Tibial nerve (tissue), 4 donors: ENCODE results near the gene ITCH. TPM values are rescaled to one million over a fixed set of nuclear protein-coding genes. Genes with fewer than 3 reads are reported as not detected.
"Not testable (repeated sequence)": the region's sequence is repeated elsewhere in the genome, so short reads cannot be mapped to it uniquely, and the experiment has no call there.

Experiments used
- DNase-seq, 2 donors: peaks; one replicate each; pipeline ENCODE4 v3.0.0-alpha.2; 2019; ENCODE audit warnings: low spot score in 2 of 2
- H3K27ac ChIP-seq, 4 donors: fragments of 200-600 bp; sonication (generic) in 3 of 4; one replicate each; pipeline ENCODE4 v1.5.1; 2017 to 2019; ENCODE audit warnings: mild to moderate bottlenecking in 1 of 4
- H3K27me3 ChIP-seq, 2 donors: fragments of 200-600 bp; sonication (generic) in 1 of 2; one replicate each; pipeline versions ENCODE4 v1.5.1 to v1.6.0; 2017 to 2019
- H3K36me3 ChIP-seq, 3 donors: fragments of 200-600 bp; sonication (generic); one replicate each; pipeline ENCODE4 v1.5.1; 2018 to 2019
- H3K4me1 ChIP-seq, 4 donors: fragments of 200-600 bp; sonication (generic) in 3 of 4; one replicate each; pipeline ENCODE4 v1.5.1; 2017 to 2019
- H3K4me3 ChIP-seq, 4 donors: fragments of 200-600 bp; sonication (generic) in 3 of 4; one replicate each; pipeline ENCODE4 v1.5.1; 2017 to 2019; ENCODE audit warnings: mild to moderate bottlenecking in 1 of 4, moderate library complexity in 1 of 4
- H3K9me3 ChIP-seq, 4 donors: fragments of 200-600 bp; sonication (generic) in 3 of 4; one replicate each; pipeline ENCODE4 v1.5.1; 2017 to 2019
- EP300 ChIP-seq, 2 donors: sonication (generic); formaldehyde crosslinking; IDR thresholded peaks; one replicate each; pipeline ENCODE4 v1.6.1; 2017; ENCODE audit warnings: antibody characterized with exemption in 2 of 2, mild to moderate bottlenecking in 1 of 2
- POLR2A ChIP-seq, 2 donors: fragments of 450-650 bp; IDR thresholded peaks; one replicate each; pipeline ENCODE4 v1.6.1; 2017; ENCODE audit warnings: antibody characterized with exemption in 2 of 2, mild to moderate bottlenecking in 2 of 2, moderate library complexity in 2 of 2
- WGBS, 2 donors: methylation state at CpG; one replicate each; pipeline ENCODE4 v1.1.5; 2018; 5-methylcytosine and 5-hydroxymethylcytosine counted together
- total RNA-seq, 4 donors: library from RNA; depleted of rRNA; stranded (reverse); fragments of >200 nt; gene quantifications; one replicate each; pipeline ENCODE4 v1.1.0, GENCODE V29; 2016
- TF ChIP-seq, protein P1 (sequence below), 5 experiments: fragments of 200-600 bp in 3 of 5; fragments of 450-650 bp in 2 of 5; sonication (generic) in 3 of 5; IDR thresholded peaks; one replicate each; pipeline ENCODE4 v1.5.1; 2016 to 2019; ENCODE audit warnings: antibody characterized with exemption in 5 of 5, mild to moderate bottlenecking in 3 of 5, moderate library complexity in 2 of 5

Gene ITCH
- total RNA-seq, 4 donors from 2014 or later: 48.4 to 85.4 (median 62.8) TPM

DNA sequence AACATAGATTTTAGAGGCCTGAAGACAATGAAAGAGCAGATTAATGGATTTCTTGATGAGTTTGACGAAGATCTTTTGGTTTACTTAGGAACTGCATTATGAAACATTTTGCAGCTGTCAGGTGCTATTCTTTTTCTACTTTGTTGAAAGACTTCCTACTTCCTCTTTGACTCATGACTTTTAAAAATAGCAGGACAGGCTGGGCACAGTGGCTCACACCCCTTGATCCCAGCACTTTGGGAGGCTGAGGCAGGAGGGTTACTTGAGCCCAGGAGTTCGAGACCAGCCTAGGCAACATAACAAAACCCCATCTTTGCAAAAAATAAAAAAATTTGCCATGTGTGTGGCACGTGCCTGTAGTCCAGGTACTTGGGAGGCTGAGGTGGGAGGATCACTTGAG lies 52.0 kb downstream of the ITCH start:
- H3K36me3 ChIP-seq: peaks cover 0 to 67% (median 0%) of the 10 kb centered on the region in 3 donors
- 87 to 88% methylated on average over 3 of the region's 3 CpGs for WGBS, 2 donors
- no peak overlapping the region for H3K4me3 ChIP-seq
- H3K9me3 ChIP-seq: no peaks in the 10 kb centered on the region
- H3K27ac ChIP-seq: peak overlapping the region in 2 of 4 donors; percentile 8 to 11
- TF ChIP-seq EP300 (IDR thresholded peaks at IDR 0.05): no peak
- TF ChIP-seq, protein P1, sequence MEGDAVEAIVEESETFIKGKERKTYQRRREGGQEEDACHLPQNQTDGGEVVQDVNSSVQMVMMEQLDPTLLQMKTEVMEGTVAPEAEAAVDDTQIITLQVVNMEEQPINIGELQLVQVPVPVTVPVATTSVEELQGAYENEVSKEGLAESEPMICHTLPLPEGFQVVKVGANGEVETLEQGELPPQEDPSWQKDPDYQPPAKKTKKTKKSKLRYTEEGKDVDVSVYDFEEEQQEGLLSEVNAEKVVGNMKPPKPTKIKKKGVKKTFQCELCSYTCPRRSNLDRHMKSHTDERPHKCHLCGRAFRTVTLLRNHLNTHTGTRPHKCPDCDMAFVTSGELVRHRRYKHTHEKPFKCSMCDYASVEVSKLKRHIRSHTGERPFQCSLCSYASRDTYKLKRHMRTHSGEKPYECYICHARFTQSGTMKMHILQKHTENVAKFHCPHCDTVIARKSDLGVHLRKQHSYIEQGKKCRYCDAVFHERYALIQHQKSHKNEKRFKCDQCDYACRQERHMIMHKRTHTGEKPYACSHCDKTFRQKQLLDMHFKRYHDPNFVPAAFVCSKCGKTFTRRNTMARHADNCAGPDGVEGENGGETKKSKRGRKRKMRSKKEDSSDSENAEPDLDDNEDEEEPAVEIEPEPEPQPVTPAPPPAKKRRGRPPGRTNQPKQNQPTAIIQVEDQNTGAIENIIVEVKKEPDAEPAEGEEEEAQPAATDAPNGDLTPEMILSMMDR (IDR thresholded peaks at IDR 0.05): no peak
- TF ChIP-seq POLR2A (IDR thresholded peaks at IDR 0.05): no peak
- no peak for DNase-seq
- no peaks in the 10 kb centered on the region for H3K27me3 ChIP-seq
- H3K4me1 ChIP-seq: peaks cover 0 to 12% (median 0%) of the 10 kb centered on the region in 4 donors

DNA sequence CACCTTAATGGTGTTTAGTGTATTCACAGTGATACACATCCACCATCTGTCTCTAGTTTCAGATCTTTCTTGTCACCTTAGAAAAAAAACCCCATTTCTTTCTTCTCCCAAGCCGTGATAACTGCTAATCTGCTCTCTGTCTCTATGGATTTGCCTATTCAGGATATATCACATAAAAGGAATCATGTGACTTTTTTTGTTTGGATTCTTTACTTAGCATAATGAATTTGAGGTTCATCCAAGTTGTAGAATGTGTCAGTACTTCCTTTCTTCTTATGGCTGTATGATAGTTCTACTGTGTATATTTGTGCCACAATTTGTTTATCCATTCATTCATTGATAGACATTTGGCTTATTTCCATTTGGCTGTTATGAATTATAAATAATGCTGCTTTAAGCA lies 57.1 kb downstream of the ITCH start:
- Histone ChIP-seq H3K27me3 (no peaks in the 10 kb centered on the region), H3K4me3 (no peak overlapping the region), H3K36me3 (peaks cover 0 to 74% (median 0%) of the 10 kb centered on the region in 3 donors), H3K9me3 (no peaks in the 10 kb centered on the region), H3K4me1 (peaks cover 0 to 6% (median 0%) of the 10 kb centered on the region in 4 donors), H3K27ac (no peak overlapping the region)
- no peak for TF ChIP-seq POLR2A (IDR thresholded peaks at IDR 0.05)
- TF ChIP-seq EP300 (IDR thresholded peaks at IDR 0.05): no peak
- TF ChIP-seq, protein P1 (IDR thresholded peaks at IDR 0.05): no peak
- no peak for DNase-seq
- WGBS, 2 donors: 33 to 43% methylated on average over 1 of the region's 1 CpG

DNA sequence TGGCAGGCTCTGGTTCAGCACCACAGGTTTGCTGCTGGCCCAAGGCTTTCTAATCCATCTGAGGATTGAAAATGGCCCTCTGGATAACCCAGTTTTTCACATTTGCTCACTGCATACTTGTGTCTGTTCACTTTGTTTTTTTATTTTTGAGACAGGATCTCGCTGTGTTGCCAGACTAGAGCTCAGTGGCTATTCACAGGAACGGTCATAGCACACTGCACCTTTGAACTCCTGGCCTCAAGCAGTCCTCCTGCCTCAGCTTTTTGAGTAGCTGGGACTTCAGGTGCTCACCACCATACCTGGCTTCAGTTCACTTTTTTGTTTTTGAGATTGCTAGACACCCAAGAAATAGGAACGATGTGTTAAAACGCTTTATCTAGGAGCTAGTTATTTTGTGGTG lies 57.9 kb downstream of the ITCH start:
- H3K9me3 ChIP-seq: no peaks in the 10 kb centered on the region
- no peak for DNase-seq
- no peak overlapping the region for H3K27ac ChIP-seq
- H3K4me1 ChIP-seq: peaks cover 0 to 6% (median 0%) of the 10 kb centered on the region in 4 donors
- 89 to 95% methylated on average over 4 of the region's 4 CpGs for WGBS, 2 donors
- no peaks in the 10 kb centered on the region for H3K27me3 ChIP-seq
- H3K36me3 ChIP-seq: peaks cover 0 to 74% (median 0%) of the 10 kb centered on the region in 3 donors
- TF ChIP-seq EP300 (IDR thresholded peaks at IDR 0.05) (no peak), POLR2A (IDR thresholded peaks at IDR 0.05) (no peak)
- TF ChIP-seq, protein P1 (IDR thresholded peaks at IDR 0.05): no peak
- no peak overlapping the region for H3K4me3 ChIP-seq

DNA sequence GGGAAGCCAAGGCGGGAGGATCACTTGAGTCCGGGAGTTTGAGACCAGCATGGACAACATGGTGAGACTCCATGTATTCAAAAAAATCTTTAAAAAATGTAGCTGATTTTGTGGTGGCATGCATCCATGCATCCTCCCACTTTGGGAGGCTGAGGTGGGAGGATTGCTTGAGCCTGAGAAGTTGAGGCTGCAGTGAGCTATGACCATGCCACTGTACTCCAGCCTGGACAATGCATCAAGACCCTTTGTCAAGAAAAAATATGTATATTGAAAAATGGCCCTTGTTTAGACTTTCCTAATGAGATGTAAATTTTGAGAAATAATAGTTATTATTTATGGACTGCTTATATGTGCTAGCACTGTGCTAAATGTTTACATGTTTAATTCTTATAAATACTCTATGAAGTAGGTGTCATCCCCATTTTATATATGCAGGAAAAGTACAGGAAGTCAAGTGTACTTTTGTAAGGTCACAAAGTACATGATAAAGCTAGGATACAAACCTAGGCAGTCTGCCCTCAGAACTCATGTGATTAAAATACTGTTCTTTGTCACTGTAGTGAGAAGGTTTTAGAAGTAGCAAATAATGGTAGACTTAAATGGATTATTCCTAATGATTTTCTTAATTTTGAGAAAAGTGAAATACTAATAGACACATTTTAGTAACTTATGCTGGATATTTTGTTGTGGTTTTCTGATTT lies 58.8 kb downstream of the ITCH start:
- H3K36me3 ChIP-seq: peaks cover 0 to 78% (median 0%) of the 10 kb centered on the region in 3 donors
- no peak for DNase-seq
- H3K4me1 ChIP-seq: peaks cover 0 to 6% (median 0%) of the 10 kb centered on the region in 4 donors
- H3K27me3 ChIP-seq: no peaks in the 10 kb centered on the region
- WGBS, 2 donors: 98 to 100% methylated on average over 2 of the region's 2 CpGs
- no peak overlapping the region for H3K27ac ChIP-seq
- no peak overlapping the region for H3K4me3 ChIP-seq
- TF ChIP-seq, protein P1 (IDR thresholded peaks at IDR 0.05): no peak
- TF ChIP-seq POLR2A (IDR thresholded peaks at IDR 0.05) (no peak), EP300 (IDR thresholded peaks at IDR 0.05) (no peak)
- no peaks in the 10 kb centered on the region for H3K9me3 ChIP-seq

DNA sequence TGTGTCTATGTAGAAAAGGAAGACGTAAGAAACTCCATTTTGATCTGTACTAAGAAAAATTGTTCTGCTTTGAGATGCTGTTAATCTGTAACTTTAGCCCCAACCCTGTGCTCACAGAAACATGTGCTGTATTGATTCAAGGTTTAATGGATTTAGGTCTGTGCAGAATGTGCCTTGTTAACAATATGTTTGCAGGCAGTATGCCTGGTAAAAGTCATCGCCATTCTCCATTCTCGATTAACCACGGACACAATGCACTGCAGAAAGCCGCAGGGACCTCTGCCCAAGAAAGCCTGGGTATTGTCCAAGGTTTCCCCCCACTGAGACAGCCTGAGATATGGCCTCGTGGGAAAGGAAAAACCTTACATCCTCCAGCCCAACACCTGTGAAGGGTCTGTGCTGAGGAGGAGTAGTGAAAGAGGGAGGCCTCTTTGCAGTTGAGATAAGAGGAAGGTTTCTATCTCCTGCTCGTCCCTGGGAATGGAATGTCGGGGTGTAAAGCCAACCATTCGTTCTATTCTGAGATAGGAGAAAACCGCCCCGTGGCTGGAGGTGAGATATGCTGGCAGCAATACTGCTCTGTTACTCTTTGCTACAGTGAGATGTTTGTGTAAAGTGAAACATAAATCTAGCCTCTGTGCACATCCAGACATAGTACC lies 62.1 kb downstream of the ITCH start:
- not testable (repeated sequence) for H3K27ac ChIP-seq, H3K27me3 ChIP-seq, H3K4me1 ChIP-seq, H3K4me3 ChIP-seq, DNase-seq, H3K9me3 ChIP-seq
- WGBS, 2 donors: 78 to 81% methylated on average over 11 of the region's 11 CpGs
- H3K36me3 ChIP-seq: peaks cover 0 to 66% (median 0%) of the 10 kb centered on the region in 3 donors
